Embryonic facial prominence (tissue), 1 donor: ENCODE results near the gene ARID1B.

Source experiments
- DNase-seq: peaks from one replicate; pipeline ENCODE4 v3.0.0-alpha.2; 2016; ENCODE audit errors: extremely low spot score

Gene ARID1B

GRCh38 chr6:157181649-157182048, 404.5 kb downstream of the ARID1B start:
- no peak for DNase-seq

- DNase-seq, result no peak
These were observed 405.5 kb downstream of the ARID1B start for GRCh38 chr6:157182503-157183264.

- DNase-seq, result no peak
These were observed 407.2 kb downstream of the ARID1B start for GRCh38 chr6:157184202-157185015.

- no peak for DNase-seq
These were observed 408.0 kb downstream of the ARID1B start for GRCh38 chr6:157185171-157185570.

- no peak for DNase-seq
These were observed 408.8 kb downstream of the ARID1B start for GRCh38 chr6:157185986-157186385.

- DNase-seq, result no peak
These were observed 409.6 kb downstream of the ARID1B start for GRCh38 chr6:157186785-157187181.

GRCh38 chr6:157187182-157188083, 410.3 kb downstream of the ARID1B start:
- DNase-seq, result no peak

GRCh38 chr6:157188213-157188612, 411.0 kb downstream of the ARID1B start:
- DNase-seq, result no peak

- DNase-seq, result no peak
These were observed 416.3 kb downstream of the ARID1B start for GRCh38 chr6:157193443-157193996.

- DNase-seq, result no peak
These were observed 416.9 kb downstream of the ARID1B start for GRCh38 chr6:157194110-157194509.

GRCh38 chr6:157194643-157195042, 417.5 kb downstream of the ARID1B start:
- no peak for DNase-seq

GRCh38 chr6:157196391-157196790, 419.2 kb downstream of the ARID1B start:
- DNase-seq, result no peak

GRCh38 chr6:157198425-157199279, 421.5 kb downstream of the ARID1B start:
- peak; percentile 25 for DNase-seq

GRCh38 chr6:157200117-157200516, 422.9 kb downstream of the ARID1B start:
- no peak for DNase-seq

GRCh38 chr6:157200611-157201010, 423.4 kb downstream of the ARID1B start:
- no peak for DNase-seq

GRCh38 chr6:157201083-157201482, 423.9 kb downstream of the ARID1B start:
- DNase-seq, result no peak

- no peak for DNase-seq
These were observed 426.1 kb downstream of the ARID1B start for GRCh38 chr6:157203312-157203744.

GRCh38 chr6:157203764-157204163, 426.6 kb downstream of the ARID1B start:
- DNase-seq, result no peak

- DNase-seq, result no peak
These were observed 428.5 kb downstream of the ARID1B start for GRCh38 chr6:157205473-157206358.
